Mesenchymal stem cell (in vitro differentiated cells and primary cell): ENCODE results near the gene PRRT1B. TPM values are rescaled to one million over a fixed set of nuclear protein-coding genes. Genes with fewer than 3 reads are reported as not detected.
A peak's percentile ranks its signal among the peaks of the same experiment; 100 is the strongest.

Experiments used
- DNase-seq: peaks from one replicate; pipeline ENCODE4 v3.0.0-alpha.2; 2013
- H2AFZ ChIP-seq: one replicate; pipeline ENCODE4 v1.6.1; 2013; ENCODE audit warnings: low read depth, mild to moderate bottlenecking, control low read depth, inconsistent platforms, low read length, moderate library complexity
- H2AK5ac ChIP-seq: 2 replicates; pipeline ENCODE4 v1.6.1; 2013; ENCODE audit warnings: low read length, moderate library complexity, mild to moderate bottlenecking, inconsistent platforms; ENCODE audit not compliant: severe bottlenecking
- H2BK120ac ChIP-seq: one replicate; pipeline ENCODE4 v1.6.1; 2013; ENCODE audit warnings: low read depth, mild to moderate bottlenecking, inconsistent platforms, low read length, moderate library complexity
- H2BK12ac ChIP-seq, 2 experiments: one replicate each; pipeline ENCODE4 v1.6.1; 2013; ENCODE audit warnings: inconsistent platforms in 2 of 2, low read length in 2 of 2, mild to moderate bottlenecking in 2 of 2, moderate library complexity in 2 of 2, control low read depth in 1 of 2
- H2BK15ac ChIP-seq: one replicate; pipeline ENCODE4 v1.6.1; 2013; ENCODE audit warnings: mild to moderate bottlenecking, low read depth, inconsistent platforms; ENCODE audit not compliant: poor library complexity, severe bottlenecking
- H2BK5ac ChIP-seq: 2 replicates; pipeline ENCODE4 v1.6.1; 2013; ENCODE audit warnings: low read depth, mild to moderate bottlenecking, low read length, control low read depth, inconsistent platforms; ENCODE audit not compliant: poor library complexity, severe bottlenecking
- H3K14ac ChIP-seq, 2 experiments: one replicate each; pipeline ENCODE4 v1.6.1; 2013; ENCODE audit warnings: inconsistent platforms in 2 of 2, low read length in 2 of 2, control low read depth in 1 of 2, mild to moderate bottlenecking in 1 of 2, moderate library complexity in 1 of 2
- H3K18ac ChIP-seq, 2 experiments: one replicate each; pipeline ENCODE4 v1.6.1; 2013; ENCODE audit warnings: inconsistent platforms in 2 of 2, low read length in 2 of 2, control low read depth in 1 of 2, low read depth in 1 of 2, mild to moderate bottlenecking in 1 of 2
- H3K23ac ChIP-seq, 2 experiments: one replicate each; pipeline ENCODE4 v1.6.1; 2013; ENCODE audit warnings: inconsistent platforms in 2 of 2, low read length in 2 of 2, mild to moderate bottlenecking in 2 of 2, moderate library complexity in 2 of 2, control low read depth in 1 of 2
- H3K27ac ChIP-seq: 2 replicates; pipeline ENCODE4 v1.5.1; 2013; ENCODE audit warnings: mild to moderate bottlenecking, moderate library complexity, low read length, control low read depth, inconsistent platforms; ENCODE audit not compliant: poor library complexity, severe bottlenecking
- H3K27me3 ChIP-seq, 2 experiments: 2 replicates each; pipeline versions ENCODE4 v1.6.1 to v1.7.0; 2013; ENCODE audit warnings: low read length in 2 of 2, mild to moderate bottlenecking in 2 of 2, moderate library complexity in 2 of 2, control low read depth in 1 of 2, inconsistent platforms in 1 of 2; ENCODE audit not compliant: control insufficient read depth in 1 of 2, insufficient read depth in 1 of 2
- H3K36me3 ChIP-seq, 2 experiments: 2 replicates each; pipeline versions ENCODE4 v1.6.1 to v1.7.0; 2013; ENCODE audit warnings: low read length in 2 of 2, control low read depth in 1 of 2, inconsistent platforms in 1 of 2, low read depth in 1 of 2, mild to moderate bottlenecking in 1 of 2; ENCODE audit not compliant: insufficient read depth in 2 of 2, control insufficient read depth in 1 of 2
- H3K4ac ChIP-seq, 2 experiments: one replicate each; pipeline ENCODE4 v1.6.1; 2013; ENCODE audit warnings: inconsistent platforms in 2 of 2, low read length in 2 of 2, mild to moderate bottlenecking in 2 of 2, moderate library complexity in 2 of 2, control low read depth in 1 of 2, low read depth in 1 of 2
- H3K4me1 ChIP-seq: 2 replicates; pipeline ENCODE4 v1.6.1; 2013; ENCODE audit warnings: low read depth, low read length, control low read depth; ENCODE audit not compliant: control insufficient read depth, insufficient read depth
- H3K4me2 ChIP-seq: 2 replicates; pipeline ENCODE4 v1.6.1; 2013; ENCODE audit warnings: low read length, mild to moderate bottlenecking, inconsistent platforms; ENCODE audit not compliant: poor library complexity, severe bottlenecking
- H3K4me3 ChIP-seq, 2 experiments: 2 replicates each; pipeline versions ENCODE4 v1.5.1 to v1.7.0; 2013; ENCODE audit warnings: low read length in 2 of 2, mild to moderate bottlenecking in 2 of 2, control low read depth in 1 of 2, low read depth in 1 of 2; ENCODE audit not compliant: insufficient read depth in 1 of 2
- H3K79me1 ChIP-seq: replicated peaks from 2 replicates; pipeline ENCODE4 v1.6.1; 2013; ENCODE audit warnings: mild to moderate bottlenecking, control low read depth, low read length, inconsistent platforms; ENCODE audit not compliant: poor library complexity, severe bottlenecking
- H3K9ac ChIP-seq: 2 replicates; pipeline ENCODE4 v1.7.0; 2013; ENCODE audit warnings: mild to moderate bottlenecking, low read length, moderate library complexity
- H3K9me3 ChIP-seq: 2 replicates; pipeline ENCODE4 v1.7.0; 2013; ENCODE audit warnings: mild to moderate bottlenecking, low read length; ENCODE audit not compliant: control insufficient read depth
- H4K8ac ChIP-seq: one replicate; pipeline ENCODE4 v1.6.1; 2013; ENCODE audit warnings: inconsistent platforms, mild to moderate bottlenecking, low read length, moderate library complexity
- H4K91ac ChIP-seq: one replicate; pipeline ENCODE4 v1.6.1; 2013; ENCODE audit warnings: mild to moderate bottlenecking, low read length, inconsistent platforms
- WGBS: methylation state at CpG from one replicate; pipeline ENCODE4 v1.1.7; 2013; ENCODE audit warnings: mixed read lengths; 5-methylcytosine and 5-hydroxymethylcytosine counted together
- polyA plus RNA-seq, 2 experiments: library from polyadenylated mRNA; stranded (reverse); fragments of 200-250 nt; gene quantifications; one replicate each; pipeline ENCODE4 v1.2.3, GENCODE V29; 2013

The PRRT1B gene
- polyA plus RNA-seq (2013, experiment 1 of 2): not detected
- polyA plus RNA-seq (2013, experiment 2 of 2): not detected

- no peak within 1 kb of the TSS for H2AK5ac ChIP-seq
- H3K27me3 ChIP-seq: peaks cover 24 to 56% of the 10 kb centered on the region in 2 experiments
- peaks cover 18% of the 10 kb centered on the region for H3K4me1 ChIP-seq
- H3K14ac ChIP-seq: no peak within 1 kb of the TSS
- H3K36me3 ChIP-seq: no peaks in the 10 kb centered on the region
- no peak within 1 kb of the TSS for H3K18ac ChIP-seq
- peak within 1 kb of the TSS in 1 of 2 experiments; percentile 14 for H3K23ac ChIP-seq
- H3K4me3 ChIP-seq: peak within 1 kb of the TSS; percentile 20 to 44
- H2BK12ac ChIP-seq: no peak within 1 kb of the TSS
- H3K27ac ChIP-seq: no peak within 1 kb of the TSS
- H3K4me2 ChIP-seq: peak within 1 kb of the TSS; percentile 71
- H2BK15ac ChIP-seq: no peak within 1 kb of the TSS
- peak within 1 kb of the TSS; percentile 19 for H2AFZ ChIP-seq
- H3K9ac ChIP-seq: no peak within 1 kb of the TSS
- no peak for DNase-seq
- H4K8ac ChIP-seq: no peak within 1 kb of the TSS
- no peak within 1 kb of the TSS for H2BK5ac ChIP-seq
- H2BK120ac ChIP-seq: no peak within 1 kb of the TSS
- H3K79me1 ChIP-seq: no peaks in the 10 kb centered on the region
- H3K9me3 ChIP-seq: peaks cover 28% of the 10 kb centered on the region
- H4K91ac ChIP-seq: peak within 1 kb of the TSS; percentile 2
- 62% methylated on average over 50 of the region's 50 CpGs for WGBS
- H3K4ac ChIP-seq: no peak within 1 kb of the TSS
Observed at GRCh38 chr9:131545003-131545785, at the start of gene PRRT1B. TSS of gene PRRT1B (plus strand) at chr9:131545523. CDS start at chr9:131545616, 93 bp downstream.

DNA sequence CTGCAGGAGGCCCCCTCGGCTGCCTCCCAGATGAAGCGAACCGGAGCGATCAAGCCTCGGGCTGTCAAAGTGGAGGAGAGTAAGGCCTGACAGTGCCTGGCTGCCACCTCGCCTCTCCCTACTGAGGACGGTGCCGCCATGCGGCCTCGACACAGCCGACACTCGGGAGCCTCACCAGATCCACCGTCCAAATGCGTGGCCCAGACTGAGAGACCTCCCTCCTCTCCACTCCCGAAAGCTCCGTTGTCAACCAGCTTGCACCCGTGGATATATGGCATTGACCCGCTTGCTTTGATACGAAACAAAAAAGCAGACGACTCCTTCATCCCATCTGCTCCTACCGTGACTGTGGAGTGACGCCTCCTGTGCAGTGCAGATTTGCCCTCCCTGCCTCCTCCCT lies 49.5 kb upstream of the PRRT1B start:
- H3K4me1 ChIP-seq: peaks cover 5% of the 10 kb centered on the region
- no peak overlapping the region for H2BK120ac ChIP-seq
- no peak overlapping the region for H3K4ac ChIP-seq
- H3K36me3 ChIP-seq: peaks cover 92 to 100% of the 10 kb centered on the region in 2 experiments
- peaks cover 57% of the 10 kb centered on the region for H3K79me1 ChIP-seq
- H2AK5ac ChIP-seq: no peak overlapping the region
- H3K23ac ChIP-seq: no peak overlapping the region
- peak overlapping the region in 1 of 2 experiments; percentile 24 for H3K4me3 ChIP-seq
- DNase-seq: no peak
- H2BK15ac ChIP-seq: no peak overlapping the region
- H2BK5ac ChIP-seq: no peak overlapping the region
- H2AFZ ChIP-seq: no peak overlapping the region
- H3K18ac ChIP-seq: no peak overlapping the region
- no peak overlapping the region for H3K4me2 ChIP-seq
- no peak overlapping the region for H2BK12ac ChIP-seq
- WGBS: 96% methylated on average over 22 of the region's 22 CpGs
- no peak overlapping the region for H3K9ac ChIP-seq
- H3K9me3 ChIP-seq: no peaks in the 10 kb centered on the region
- no peak overlapping the region for H3K14ac ChIP-seq
- H3K27me3 ChIP-seq: no peaks in the 10 kb centered on the region
- H4K91ac ChIP-seq: no peak overlapping the region
- no peak overlapping the region for H4K8ac ChIP-seq
- H3K27ac ChIP-seq: no peak overlapping the region

GRCh38 chr9:131496844-131497405 lies 48.4 kb upstream of the PRRT1B start:
- Histone ChIP-seq H4K91ac (no peak overlapping the region), H3K4me1 (peaks cover 12% of the 10 kb centered on the region), H2BK12ac (no peak overlapping the region), H3K4me2 (no peak overlapping the region), H3K4me3 (no peak overlapping the region), H2BK120ac (no peak overlapping the region), H3K9ac (no peak overlapping the region), H2AFZ (no peak overlapping the region), H2BK5ac (no peak overlapping the region), H3K18ac (no peak overlapping the region), H3K79me1 (peaks cover 45% of the 10 kb centered on the region), H2AK5ac (no peak overlapping the region), H4K8ac (no peak overlapping the region), H3K36me3 (peaks cover 90 to 94% of the 10 kb centered on the region in 2 experiments), H3K4ac (no peak overlapping the region), H3K23ac (no peak overlapping the region), H3K14ac (no peak overlapping the region), H3K9me3 (no peaks in the 10 kb centered on the region), H3K27me3 (no peaks in the 10 kb centered on the region), H3K27ac (no peak overlapping the region), H2BK15ac (no peak overlapping the region)
- no peak for DNase-seq
- WGBS: 99% methylated on average over 10 of the region's 10 CpGs

- Histone ChIP-seq H4K8ac (no peak overlapping the region), H3K14ac (no peak overlapping the region), H3K4me2 (no peak overlapping the region), H3K18ac (no peak overlapping the region), H3K4ac (no peak overlapping the region), H2AK5ac (no peak overlapping the region), H3K36me3 (peaks cover 69 to 70% of the 10 kb centered on the region in 2 experiments), H2AFZ (no peak overlapping the region), H2BK12ac (no peak overlapping the region), H3K4me3 (no peak overlapping the region), H3K23ac (no peak overlapping the region), H3K27me3 (no peaks in the 10 kb centered on the region), H3K4me1 (peaks cover 24% of the 10 kb centered on the region), H3K27ac (no peak overlapping the region), H3K9ac (no peak overlapping the region), H2BK120ac (no peak overlapping the region), H2BK5ac (no peak overlapping the region), H3K79me1 (peaks cover 44% of the 10 kb centered on the region), H4K91ac (no peak overlapping the region), H3K9me3 (no peaks in the 10 kb centered on the region), H2BK15ac (no peak overlapping the region)
- WGBS: 90% methylated on average over 7 of the region's 7 CpGs
- DNase-seq: no peak
Observed at GRCh38 chr9:131499254-131499767, 46.0 kb upstream of the PRRT1B start.
